SH-SY5Y (cell line): ENCODE results near the gene CTIF.

Source experiments
- GATA2 ChIP-seq: IDR thresholded peaks from 2 replicates; pipeline ENCODE4 v1.6.1; 2011; ENCODE audit warnings: mild to moderate bottlenecking, low read depth, low read length
- GATA3 ChIP-seq: IDR thresholded peaks from 2 replicates; pipeline ENCODE4 v1.6.1; 2011; ENCODE audit warnings: low read depth, mild to moderate bottlenecking, low read length, moderate library complexity

CTIF gene

DNA sequence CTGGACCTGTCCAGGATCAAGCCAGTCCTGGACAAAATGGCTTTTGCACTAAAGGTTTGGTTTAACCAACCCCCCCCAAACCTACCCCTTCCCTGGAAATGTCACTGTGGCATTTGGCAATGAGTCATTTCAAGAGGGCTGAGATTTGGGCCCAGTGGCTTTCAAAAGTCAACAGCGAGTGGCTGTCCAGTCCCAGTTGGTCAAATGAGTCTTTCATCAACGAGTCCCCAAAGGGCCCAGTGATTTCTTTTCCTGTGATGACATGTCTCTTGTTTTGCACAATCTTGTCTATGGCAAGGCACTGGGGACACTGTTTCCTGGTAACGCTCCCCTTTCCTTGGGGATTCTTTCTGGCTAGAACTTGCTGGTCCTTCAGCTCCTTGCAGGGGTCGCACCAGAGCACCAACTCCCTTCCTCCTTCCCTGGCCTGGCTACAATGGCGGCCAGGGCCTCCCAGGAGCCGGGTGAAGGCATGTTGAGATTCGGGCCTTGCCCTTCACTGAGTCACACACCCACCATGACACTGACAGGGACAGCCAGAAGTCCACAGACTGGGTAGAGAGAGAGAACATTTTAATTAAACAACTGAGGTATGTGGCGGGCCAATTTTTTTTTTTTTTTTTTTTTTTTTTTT, 324.7 kb downstream of the CTIF start:
- TF ChIP-seq GATA3 (no peak), GATA2 (no peak)

DNA sequence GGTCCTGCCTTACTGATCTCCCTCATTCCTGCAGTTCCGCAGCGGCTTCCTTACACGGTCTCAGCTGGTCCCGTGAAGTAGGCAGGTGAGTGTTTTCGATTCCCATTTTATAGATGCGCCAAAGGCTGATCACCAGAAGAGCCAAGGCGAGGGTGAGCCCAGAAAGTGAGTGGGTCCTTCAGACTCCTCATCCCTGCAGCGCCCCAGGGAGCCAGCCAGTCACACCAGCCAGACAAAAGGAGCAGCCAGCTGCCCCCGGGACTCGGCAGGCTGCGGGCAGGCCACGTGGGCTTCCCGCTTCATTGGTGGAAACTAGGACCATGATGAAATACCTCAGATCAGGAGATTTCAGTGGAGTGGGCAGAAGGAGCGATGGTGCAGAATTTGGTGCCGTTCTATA, 326.0 kb downstream of the CTIF start:
- TF ChIP-seq GATA2 (no peak), GATA3 (no peak)

DNA sequence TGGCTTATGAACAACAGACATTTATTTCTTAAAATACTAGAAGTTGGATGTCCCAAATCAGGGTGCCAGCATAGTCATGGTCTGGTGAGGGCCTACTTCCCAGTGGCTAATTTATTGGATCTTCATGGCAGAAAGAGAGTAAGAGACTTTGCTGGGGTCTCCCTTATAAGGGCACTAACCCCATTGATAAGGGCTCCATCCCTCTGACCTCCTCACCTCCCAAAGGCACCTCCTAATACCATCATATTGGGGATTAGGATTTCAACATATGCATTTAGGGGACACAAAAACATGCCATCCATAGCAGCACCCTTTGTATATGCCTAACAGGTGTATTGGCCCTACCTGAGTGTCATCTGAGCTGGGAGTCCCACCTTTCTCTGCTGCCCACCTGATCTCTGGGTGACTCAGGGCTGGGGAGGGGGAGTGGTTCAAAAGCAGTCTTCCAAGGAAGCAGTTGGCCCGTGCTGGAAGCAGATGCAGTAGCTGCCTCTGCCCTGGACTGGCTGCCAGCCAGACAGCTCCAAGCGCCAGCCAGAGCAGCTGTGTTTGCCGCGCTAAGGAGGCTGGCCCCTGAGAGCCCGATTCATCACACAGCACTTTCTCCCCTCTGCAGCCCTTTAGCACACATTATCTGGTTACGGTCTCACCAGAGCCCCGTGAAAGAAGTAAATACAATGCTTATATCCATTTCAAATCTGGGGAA, 327.4 kb downstream of the CTIF start:
- TF ChIP-seq GATA2 (no peak), GATA3 (no peak)

- TF ChIP-seq GATA2 (no peak), GATA3 (no peak)
Observed at GRCh38 chr18:48866856-48867255, 328.0 kb downstream of the CTIF start.

- no peak for TF ChIP-seq GATA2
- TF ChIP-seq GATA3, result no peak
Observed at GRCh38 chr18:48867978-48868377, 329.1 kb downstream of the CTIF start.

- TF ChIP-seq GATA3, result no peak
- no peak for TF ChIP-seq GATA2
Observed at GRCh38 chr18:48868468-48869466, 329.9 kb downstream of the CTIF start.

GRCh38 chr18:48869591-48869990, 330.8 kb downstream of the CTIF start:
- TF ChIP-seq GATA3 (no peak), GATA2 (no peak)

GRCh38 chr18:48871391-48872166, 332.7 kb downstream of the CTIF start:
- TF ChIP-seq GATA2 (no peak), GATA3 (no peak)

DNA sequence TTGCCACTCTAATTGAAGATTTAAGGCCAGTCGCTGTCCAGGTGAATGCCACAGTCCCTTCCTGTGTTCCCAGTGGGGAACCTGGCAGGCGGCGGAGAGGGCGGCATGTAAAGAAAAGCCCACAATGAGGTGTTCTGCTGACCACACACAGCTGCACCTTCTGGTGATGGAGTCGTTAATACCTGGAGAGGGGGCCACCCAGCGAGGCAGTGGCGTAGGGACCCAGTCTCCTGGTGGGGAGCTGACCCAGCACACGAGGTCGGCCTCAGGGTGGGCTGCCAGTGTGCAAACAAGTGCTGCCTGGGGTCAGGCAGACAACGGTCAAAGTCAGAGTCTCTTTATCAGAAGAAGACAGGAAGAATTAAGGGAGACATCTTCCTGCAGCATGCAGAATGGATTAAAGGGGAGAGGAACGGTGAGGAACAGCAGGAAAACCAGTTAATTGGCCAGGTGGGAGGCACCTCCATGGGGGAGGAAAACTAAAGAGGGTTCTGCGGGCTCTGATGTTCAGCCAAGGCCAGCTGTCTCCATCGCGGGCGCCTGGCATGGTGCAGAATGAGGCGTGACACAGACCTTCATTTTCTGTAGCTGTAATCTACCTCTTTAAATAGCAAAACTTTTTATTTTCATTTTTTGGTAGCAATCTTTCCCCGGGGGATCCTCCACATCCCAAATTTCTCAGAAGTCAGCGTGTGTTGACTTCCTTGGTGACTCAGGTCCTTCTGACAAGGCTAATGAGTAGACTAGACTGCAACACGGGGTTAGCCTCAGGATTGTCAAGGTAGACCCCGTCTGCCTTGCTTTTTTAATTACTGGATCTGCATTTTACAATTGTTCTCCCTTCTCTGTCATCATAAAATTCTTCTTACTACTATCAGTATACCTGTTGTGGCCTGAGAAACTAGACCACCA, 333.7 kb downstream of the CTIF start:
- TF ChIP-seq GATA2, result no peak
- TF ChIP-seq GATA3, result no peak

DNA sequence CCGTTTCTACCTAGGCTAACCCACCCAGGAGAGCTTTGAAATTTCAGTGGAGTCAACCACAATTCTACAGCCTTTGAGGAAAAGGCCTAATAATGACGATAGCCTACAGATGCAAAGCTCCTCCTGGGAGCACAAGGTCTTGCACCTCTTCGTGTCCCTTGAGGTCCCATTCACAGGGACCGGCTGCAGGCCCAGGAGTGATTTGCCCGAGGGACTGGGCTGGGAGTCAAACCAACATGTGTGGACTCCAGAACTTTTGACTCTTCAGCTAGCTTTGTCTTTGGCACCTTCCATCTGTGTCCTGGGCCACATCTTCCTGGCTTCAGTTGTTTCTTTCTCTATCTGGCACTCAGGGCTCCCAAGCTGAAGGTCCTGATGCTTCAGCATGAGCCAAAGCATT, 335.4 kb downstream of the CTIF start:
- no peak for TF ChIP-seq GATA2
- TF ChIP-seq GATA3, result no peak

DNA sequence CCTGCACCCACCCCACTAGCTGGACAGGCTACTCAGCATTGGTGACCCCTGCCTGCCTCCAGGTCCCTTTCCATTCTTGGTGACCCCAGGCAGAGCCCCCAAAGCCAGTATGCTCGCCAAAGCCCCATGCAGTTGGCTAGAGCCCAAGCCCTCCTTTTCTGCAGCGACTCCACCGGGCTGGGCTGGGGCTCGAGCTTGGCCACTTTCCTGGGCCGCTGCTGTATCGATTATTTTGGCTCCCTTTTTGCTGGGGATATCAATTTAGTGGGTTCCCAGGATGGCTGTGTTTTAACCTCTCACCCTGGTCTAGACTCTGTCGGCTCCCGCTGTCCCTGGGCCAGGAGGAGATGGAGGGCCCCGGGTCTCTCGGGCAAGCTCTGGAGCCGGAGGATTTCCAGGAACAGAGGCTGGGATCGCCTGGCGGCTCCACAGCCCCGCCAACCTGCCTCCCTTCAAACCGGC, 335.9 kb downstream of the CTIF start:
- TF ChIP-seq GATA3 (no peak), GATA2 (no peak)

DNA sequence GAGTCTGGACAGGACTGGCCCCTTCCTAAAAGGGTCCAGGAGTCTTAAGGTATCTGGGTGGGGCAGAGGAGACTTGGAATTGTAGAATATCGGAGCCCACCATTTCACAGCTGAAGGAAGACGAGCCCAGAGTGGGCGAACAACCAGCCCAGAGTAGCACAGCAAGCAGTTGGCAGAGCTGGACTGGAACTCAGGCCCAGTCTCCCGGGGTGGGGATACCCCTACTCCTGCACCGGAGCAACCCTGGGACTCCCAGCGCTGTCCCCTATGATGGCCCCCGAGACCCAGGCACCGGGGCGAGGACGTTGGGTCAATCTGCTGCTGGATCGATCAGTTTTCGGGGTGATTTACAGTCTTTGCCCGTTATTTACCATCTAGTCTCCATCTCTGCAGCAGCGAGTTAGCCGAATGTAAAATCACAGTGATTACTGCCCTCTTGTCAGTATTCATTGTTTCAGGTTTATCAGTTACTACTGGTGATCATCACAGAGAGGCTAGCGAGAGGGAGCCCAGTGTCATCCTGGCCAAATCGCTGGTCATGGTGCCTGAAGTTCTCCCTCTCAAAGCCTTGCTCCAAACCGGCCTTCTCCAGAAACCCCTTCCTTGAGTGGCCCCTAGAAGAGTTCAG, 336.6 kb downstream of the CTIF start:
- TF ChIP-seq GATA3, result no peak
- TF ChIP-seq GATA2, result no peak

DNA sequence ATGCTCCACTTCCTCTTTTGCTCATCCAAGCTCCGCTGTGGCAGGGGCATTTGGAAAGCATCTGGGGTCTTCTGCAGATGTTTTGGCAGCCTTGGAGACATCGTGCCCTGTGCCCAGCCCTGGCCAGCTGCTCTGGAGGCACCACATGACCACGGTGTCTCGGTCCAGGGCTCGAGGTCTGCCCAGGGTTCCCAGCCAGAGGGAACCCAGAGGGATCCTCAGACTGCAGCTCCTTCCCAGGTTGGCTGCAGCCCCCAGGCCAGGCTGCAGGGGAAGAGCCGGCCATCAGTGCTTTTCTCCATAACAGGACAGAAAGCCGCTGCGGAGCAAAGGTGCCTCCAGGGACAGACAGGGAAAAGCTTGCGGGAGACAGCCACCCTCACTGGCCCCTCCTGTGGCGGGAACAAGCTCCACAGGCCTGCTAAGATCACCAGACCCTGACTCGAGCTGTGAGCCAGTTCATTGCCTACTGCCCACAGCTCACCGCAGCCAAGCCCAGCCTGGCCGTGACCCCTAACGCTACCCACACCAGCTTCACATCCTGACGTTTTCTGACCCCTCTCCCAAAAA, 337.2 kb downstream of the CTIF start:
- TF ChIP-seq GATA2, result no peak
- TF ChIP-seq GATA3, result no peak
